ENCODE measurements around the gene LSM7.

DNA sequence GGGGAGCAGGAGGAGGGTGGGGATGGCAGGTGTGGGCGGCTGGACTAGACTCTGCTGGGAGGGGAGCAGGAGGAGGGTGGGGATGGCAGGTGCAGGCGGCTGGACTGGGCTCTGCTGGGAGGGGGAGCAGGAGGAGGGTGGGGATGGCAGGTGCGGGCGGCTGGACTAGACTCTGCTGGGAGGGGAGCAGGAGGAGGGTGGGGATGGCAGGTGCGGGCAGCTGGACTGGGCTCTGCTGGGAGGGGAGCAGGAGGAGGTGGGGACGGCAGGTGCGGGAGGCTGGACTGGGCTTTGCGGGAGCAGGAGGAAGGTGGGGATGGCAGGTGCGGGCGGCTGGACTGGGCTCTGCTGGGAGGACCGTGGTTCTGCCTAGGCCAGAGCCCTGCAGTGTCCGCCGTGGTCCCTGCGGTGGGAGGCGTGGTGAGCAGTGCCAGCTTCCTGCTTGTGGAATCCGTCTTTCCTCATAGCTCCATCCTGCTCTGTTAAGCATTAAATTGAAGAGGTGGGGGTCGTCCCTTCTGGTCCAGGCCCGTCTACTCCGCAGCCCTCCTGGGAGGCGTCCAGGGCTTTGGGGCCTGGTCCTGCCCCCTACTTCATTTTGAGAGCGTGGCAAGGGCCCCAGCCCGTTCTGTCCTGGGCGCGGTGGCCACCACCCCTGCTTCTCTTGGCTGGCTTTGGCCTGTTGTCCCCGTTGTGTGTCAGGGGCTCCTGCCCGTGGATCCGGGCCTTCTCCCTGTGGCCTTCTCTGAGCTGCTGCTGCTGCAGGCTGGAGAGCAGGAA lies 4.8 kb upstream of the LSM7 start:
- TF ChIP-seq POLR2A (IDR thresholded peaks at IDR 0.05; ENCODE audit: low read depth) = no peak
- TF ChIP-seq EP300 (IDR thresholded peaks at IDR 0.05) = no peak

All from esophagus muscularis mucosa (tissue), 2 donors.